Stimulated activated memory B cell treated with anti-CD40 and anti-IgM and Interleukin-4, amounts not matched to agents 10 μg/mL and 1 μg/mL and 100 μg/mL, for 72 hours (primary cell): ENCODE data around the gene DENND1B.

Source experiments
- ATAC-seq: fragments of 150-1000 bp; cut with Tn5 transposase; 2 replicates; pipeline ENCODE4 v1.10.0; 2021
- H3K27ac Mint-ChIP-seq: one replicate; pipeline ENCODE4 v1.8.0; 2022; ENCODE audit warnings: mild to moderate bottlenecking, mixed read lengths
- H3K27me3 Mint-ChIP-seq: one replicate; pipeline ENCODE4 v1.8.0; 2022; ENCODE audit warnings: mixed read lengths
- H3K36me3 Mint-ChIP-seq: one replicate; pipeline ENCODE4 v1.8.0; 2022; ENCODE audit warnings: mixed read lengths
- H3K4me1 Mint-ChIP-seq: one replicate; pipeline ENCODE4 v1.8.0; 2022; ENCODE audit warnings: mixed read lengths
- H3K4me3 Mint-ChIP-seq: one replicate; pipeline ENCODE4 v1.8.0; 2022; ENCODE audit warnings: mild to moderate bottlenecking, moderate library complexity, mixed read lengths
- H3K9me3 Mint-ChIP-seq: one replicate; pipeline ENCODE4 v1.8.0; 2022; ENCODE audit warnings: mixed read lengths

The DENND1B gene

GRCh38 chr1:197664391-197664790, 110.9 kb downstream of the DENND1B start:
- Mint-ChIP-seq H3K4me1 (peaks cover 4% of the 10 kb centered on the region), H3K27ac (no peak overlapping the region), H3K36me3 (no peaks in the 10 kb centered on the region), H3K27me3 (no peaks in the 10 kb centered on the region), H3K4me3 (no peak overlapping the region), H3K9me3 (no peaks in the 10 kb centered on the region)
- ATAC-seq, result no peak

GRCh38 chr1:197663162-197663953, 111.9 kb downstream of the DENND1B start:
- Mint-ChIP-seq H3K4me3 (no peak overlapping the region), H3K27ac (no peak overlapping the region), H3K27me3 (no peaks in the 10 kb centered on the region), H3K36me3 (no peaks in the 10 kb centered on the region), H3K4me1 (peaks cover 7% of the 10 kb centered on the region), H3K9me3 (no peaks in the 10 kb centered on the region)
- no peak for ATAC-seq

GRCh38 chr1:197660389-197660788, 114.9 kb downstream of the DENND1B start:
- Mint-ChIP-seq H3K36me3 (peaks cover 25% of the 10 kb centered on the region), H3K27me3 (no peaks in the 10 kb centered on the region), H3K4me3 (no peak overlapping the region), H3K9me3 (peaks cover 3% of the 10 kb centered on the region), H3K4me1 (peaks cover 13% of the 10 kb centered on the region), H3K27ac (no peak overlapping the region)
- ATAC-seq, result no peak

DNA sequence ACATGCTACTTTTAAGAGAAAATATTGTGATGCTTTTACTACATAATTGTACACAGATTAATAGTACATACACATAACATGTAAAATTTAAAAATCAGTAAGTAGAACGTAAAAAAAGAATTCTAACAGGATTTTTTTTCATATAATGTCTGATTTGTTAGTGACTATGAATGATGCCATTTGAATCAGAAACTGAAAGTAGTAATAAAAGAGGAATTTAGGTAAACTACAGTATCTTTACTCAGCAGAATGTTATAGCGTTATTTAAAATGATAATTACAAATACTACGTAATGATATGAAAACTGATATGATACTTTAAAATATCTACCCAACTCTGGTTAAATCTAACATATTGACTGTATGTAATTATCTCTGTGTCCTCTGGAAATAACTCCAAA, 116.1 kb downstream of the DENND1B start:
- Mint-ChIP-seq H3K9me3 (peaks cover 3% of the 10 kb centered on the region), H3K36me3 (peaks cover 25% of the 10 kb centered on the region), H3K27me3 (no peaks in the 10 kb centered on the region), H3K4me3 (no peak overlapping the region), H3K4me1 (peaks cover 13% of the 10 kb centered on the region), H3K27ac (no peak overlapping the region)
- ATAC-seq, result no peak

DNA sequence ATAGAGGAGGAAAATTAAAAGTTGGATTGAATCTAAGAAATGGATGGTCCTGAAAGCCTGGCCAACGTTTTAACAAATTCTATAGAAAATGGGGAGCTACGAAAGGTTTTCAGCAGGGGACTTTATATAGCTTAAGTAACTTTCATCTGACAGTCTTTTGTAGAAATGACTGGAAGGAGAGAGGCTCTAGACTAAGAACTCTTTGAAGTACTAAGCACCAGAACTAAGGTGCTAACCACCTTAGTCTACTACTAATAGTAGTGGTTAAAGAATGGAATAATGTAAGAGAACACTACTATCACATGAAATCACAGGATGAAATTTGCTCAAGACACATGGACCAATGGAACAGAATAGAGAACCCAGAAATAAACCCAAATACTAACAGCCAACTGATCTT, 126.1 kb downstream of the DENND1B start:
- no peaks in the 10 kb centered on the region for H3K4me1 Mint-ChIP-seq
- H3K4me3 Mint-ChIP-seq, result no peak overlapping the region
- peaks cover 23% of the 10 kb centered on the region for H3K36me3 Mint-ChIP-seq
- H3K9me3 Mint-ChIP-seq, result no peaks in the 10 kb centered on the region
- ATAC-seq, result no peak
- H3K27ac Mint-ChIP-seq, result no peak overlapping the region
- no peaks in the 10 kb centered on the region for H3K27me3 Mint-ChIP-seq

DNA sequence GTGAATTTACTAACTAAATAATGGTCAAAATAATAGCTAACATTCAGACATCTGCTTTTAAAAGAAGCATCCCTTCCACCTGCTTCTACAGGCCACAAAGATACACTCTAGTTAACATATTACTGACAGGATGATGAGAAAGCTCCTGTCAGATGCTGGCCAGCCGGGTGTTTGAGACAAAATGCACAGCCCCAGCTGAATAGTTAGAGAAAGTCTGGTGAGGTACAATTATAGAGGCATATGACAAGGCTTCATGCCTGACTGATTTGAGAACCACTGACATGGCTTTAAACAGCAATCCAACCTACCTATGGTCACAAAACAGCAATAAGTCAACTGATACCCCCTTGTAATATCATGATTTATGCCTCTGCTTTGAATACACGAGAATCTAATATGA, 137.0 kb downstream of the DENND1B start:
- Mint-ChIP-seq H3K27ac (no peak overlapping the region), H3K36me3 (peaks cover 48% of the 10 kb centered on the region), H3K9me3 (peaks cover 2% of the 10 kb centered on the region), H3K27me3 (no peaks in the 10 kb centered on the region), H3K4me1 (peaks cover 6% of the 10 kb centered on the region), H3K4me3 (no peak overlapping the region)
- no peak for ATAC-seq

DNA sequence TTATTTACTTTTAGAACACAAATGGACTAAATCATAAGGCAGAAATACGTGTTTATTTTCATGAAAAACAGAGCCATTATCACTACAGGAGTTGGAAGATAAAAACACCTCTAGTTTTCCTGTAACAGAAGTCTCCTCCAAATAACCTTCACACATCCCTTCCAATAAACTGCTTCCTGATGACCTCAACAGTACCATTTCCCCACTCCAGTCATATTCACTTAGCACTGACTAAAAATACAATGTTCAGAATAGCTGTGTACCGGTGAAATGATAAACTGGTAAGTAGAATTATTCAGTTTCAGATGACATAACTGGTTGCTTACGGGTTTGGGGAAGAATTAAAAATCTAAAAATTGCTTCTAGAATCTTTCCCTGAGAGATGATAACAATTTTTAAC, 137.9 kb downstream of the DENND1B start:
- Mint-ChIP-seq H3K27ac (no peak overlapping the region), H3K4me3 (no peak overlapping the region), H3K4me1 (peaks cover 12% of the 10 kb centered on the region), H3K27me3 (no peaks in the 10 kb centered on the region), H3K9me3 (peaks cover 2% of the 10 kb centered on the region), H3K36me3 (peaks cover 54% of the 10 kb centered on the region)
- no peak for ATAC-seq

DNA sequence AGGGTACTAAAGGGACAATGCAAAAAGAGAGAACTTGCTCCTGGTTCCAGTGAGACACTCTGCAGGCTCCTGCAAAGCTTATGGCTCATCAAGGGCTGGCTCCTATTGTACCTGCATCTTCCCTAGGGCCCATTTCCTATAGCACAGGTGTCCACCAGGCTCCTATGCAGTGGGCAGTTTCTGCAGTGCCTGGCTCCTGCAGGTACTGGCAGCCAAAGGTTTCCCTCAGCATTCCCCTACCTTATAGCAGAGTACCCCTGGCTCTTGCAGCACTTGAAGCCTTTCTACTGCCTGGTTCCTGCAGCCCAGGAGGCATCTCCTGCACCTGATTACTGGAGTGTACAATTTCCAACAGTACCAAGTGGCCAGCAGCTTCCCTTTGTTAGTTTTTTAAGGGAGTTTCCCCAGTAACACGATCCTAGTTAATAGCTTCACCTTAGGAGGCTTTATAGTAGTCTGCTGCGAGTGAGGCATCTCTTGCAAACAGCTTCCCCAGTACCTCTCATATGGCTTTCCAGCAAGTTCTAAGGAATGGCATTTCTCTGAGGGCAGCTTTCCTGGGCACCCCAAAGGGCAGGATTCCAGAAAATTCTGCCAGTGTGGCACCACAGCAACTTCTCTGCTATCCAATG, 141.7 kb downstream of the DENND1B start:
- Mint-ChIP-seq H3K9me3 (peaks cover 5% of the 10 kb centered on the region), H3K4me1 (peaks cover 16% of the 10 kb centered on the region), H3K27me3 (no peaks in the 10 kb centered on the region), H3K27ac (no peak overlapping the region), H3K4me3 (no peak overlapping the region), H3K36me3 (peaks cover 66% of the 10 kb centered on the region)
- ATAC-seq, result no peak

DNA sequence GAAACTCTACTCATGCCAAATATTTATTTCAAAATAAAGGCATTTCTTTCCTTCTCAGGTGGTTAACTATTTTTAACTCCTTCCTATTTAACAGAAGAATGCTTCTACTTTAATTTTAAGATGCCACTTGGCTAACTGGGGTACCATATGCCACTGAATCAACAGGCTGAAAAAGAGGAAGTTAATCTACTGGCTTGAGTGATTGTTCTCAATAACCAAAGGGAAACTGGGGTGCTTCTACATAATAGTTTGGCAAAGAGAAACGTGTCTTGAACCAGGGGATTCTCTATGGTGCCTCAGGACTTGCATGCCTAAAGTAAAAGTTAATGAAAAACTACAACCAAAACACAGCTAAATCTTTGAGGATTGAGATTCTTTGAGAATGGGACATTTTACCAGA, 142.6 kb downstream of the DENND1B start:
- no peak for ATAC-seq
- Mint-ChIP-seq H3K27me3 (no peaks in the 10 kb centered on the region), H3K9me3 (peaks cover 5% of the 10 kb centered on the region), H3K4me3 (no peak overlapping the region), H3K27ac (no peak overlapping the region), H3K36me3 (peaks cover 68% of the 10 kb centered on the region), H3K4me1 (peaks cover 16% of the 10 kb centered on the region)

GRCh38 chr1:197632005-197632404, 143.3 kb downstream of the DENND1B start:
- Mint-ChIP-seq H3K36me3 (peaks cover 69% of the 10 kb centered on the region), H3K4me3 (no peak overlapping the region), H3K27ac (no peak overlapping the region), H3K4me1 (peaks cover 16% of the 10 kb centered on the region), H3K27me3 (no peaks in the 10 kb centered on the region), H3K9me3 (peaks cover 5% of the 10 kb centered on the region)
- ATAC-seq, result no peak

GRCh38 chr1:197622371-197622770, 152.9 kb downstream of the DENND1B start:
- H3K4me3 Mint-ChIP-seq, result no peak overlapping the region
- H3K9me3 Mint-ChIP-seq, result peaks cover 6% of the 10 kb centered on the region
- H3K4me1 Mint-ChIP-seq, result peaks cover 5% of the 10 kb centered on the region
- ATAC-seq, result no peak
- no peak overlapping the region for H3K27ac Mint-ChIP-seq
- H3K36me3 Mint-ChIP-seq, result peaks cover 33% of the 10 kb centered on the region
- H3K27me3 Mint-ChIP-seq, result no peaks in the 10 kb centered on the region

DNA sequence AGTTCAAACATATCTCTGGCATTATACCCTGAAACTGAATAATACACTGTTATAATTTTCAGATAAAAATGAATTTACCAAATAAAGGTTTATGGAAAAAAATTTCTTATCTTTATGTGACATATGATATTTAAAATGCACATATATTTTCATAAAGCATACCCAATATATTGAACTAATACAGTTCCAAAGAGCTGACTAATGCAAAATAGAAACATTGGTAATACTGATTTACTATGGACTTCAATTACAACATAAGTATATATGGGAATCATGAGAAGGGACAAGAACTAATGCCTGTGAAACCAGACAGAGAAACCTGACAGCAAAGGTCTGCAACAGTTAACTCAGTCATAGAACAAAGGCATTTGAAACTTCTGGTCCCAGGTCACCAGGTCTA, 153.5 kb downstream of the DENND1B start:
- no peak for ATAC-seq
- Mint-ChIP-seq H3K27me3 (no peaks in the 10 kb centered on the region), H3K36me3 (peaks cover 28% of the 10 kb centered on the region), H3K9me3 (peaks cover 6% of the 10 kb centered on the region), H3K4me1 (peaks cover 5% of the 10 kb centered on the region), H3K4me3 (no peak overlapping the region), H3K27ac (no peak overlapping the region)

GRCh38 chr1:197620714-197621163, 154.5 kb downstream of the DENND1B start:
- Mint-ChIP-seq H3K9me3 (peaks cover 3% of the 10 kb centered on the region), H3K27me3 (no peaks in the 10 kb centered on the region), H3K36me3 (peaks cover 17% of the 10 kb centered on the region), H3K4me3 (no peak overlapping the region), H3K4me1 (peaks cover 5% of the 10 kb centered on the region), H3K27ac (no peak overlapping the region)
- no peak for ATAC-seq

DNA sequence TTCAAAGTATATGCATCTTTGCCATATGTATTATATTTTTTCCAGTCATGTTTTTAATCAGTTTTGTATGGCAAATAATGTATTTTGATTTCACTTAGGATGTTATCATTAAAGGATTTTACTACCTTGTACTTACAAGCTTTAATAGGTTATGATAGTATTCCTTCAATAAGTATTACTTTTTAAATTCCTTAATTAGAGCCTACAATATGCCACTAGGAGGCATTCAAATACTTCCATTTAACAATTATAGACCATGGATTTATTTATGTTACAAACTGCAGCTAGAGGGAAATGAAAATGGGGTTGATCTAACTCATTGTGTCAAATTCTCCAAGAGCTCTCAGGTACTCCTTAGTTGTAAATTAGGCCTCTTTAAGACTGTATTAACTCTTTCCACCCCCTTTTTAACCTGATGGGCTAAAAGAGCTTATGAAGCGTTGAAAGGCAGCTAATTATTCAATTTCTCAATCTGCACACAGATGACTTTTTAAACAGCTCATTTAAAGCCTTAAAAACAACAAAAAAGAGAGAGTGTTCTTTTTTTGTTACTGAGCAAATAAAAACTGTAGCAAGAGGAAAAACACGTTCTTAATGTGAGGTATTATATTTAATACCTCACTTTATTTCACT, 156.2 kb downstream of the DENND1B start:
- no peak for ATAC-seq
- no peaks in the 10 kb centered on the region for H3K9me3 Mint-ChIP-seq
- H3K27ac Mint-ChIP-seq, result no peak overlapping the region
- no peaks in the 10 kb centered on the region for H3K27me3 Mint-ChIP-seq
- H3K4me3 Mint-ChIP-seq, result no peak overlapping the region
- H3K4me1 Mint-ChIP-seq, result peaks cover 5% of the 10 kb centered on the region
- peaks cover 3% of the 10 kb centered on the region for H3K36me3 Mint-ChIP-seq

- Mint-ChIP-seq H3K36me3 (peaks cover 5% of the 10 kb centered on the region), H3K9me3 (no peaks in the 10 kb centered on the region), H3K27ac (no peak overlapping the region), H3K27me3 (no peaks in the 10 kb centered on the region), H3K4me3 (no peak overlapping the region), H3K4me1 (peaks cover 5% of the 10 kb centered on the region)
- ATAC-seq, result no peak
Observed at GRCh38 chr1:197618061-197618460, 157.2 kb downstream of the DENND1B start.

DNA sequence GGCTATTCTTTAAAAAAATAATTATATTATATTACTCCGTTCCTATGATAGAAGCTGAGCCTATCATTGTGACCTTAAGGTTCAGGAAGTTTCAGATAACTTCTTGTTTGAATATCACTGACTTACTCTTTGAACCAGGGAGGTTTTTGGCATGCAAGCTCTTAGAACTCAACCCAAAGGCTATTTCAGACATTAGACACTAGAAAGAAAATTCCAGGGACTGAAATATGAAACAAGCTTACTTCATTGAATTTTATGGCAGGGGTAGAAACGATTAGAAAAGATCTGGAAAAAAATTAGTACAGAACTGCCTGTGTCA, 159.6 kb downstream of the DENND1B start:
- Mint-ChIP-seq H3K27me3 (no peaks in the 10 kb centered on the region), H3K9me3 (no peaks in the 10 kb centered on the region), H3K36me3 (peaks cover 5% of the 10 kb centered on the region), H3K27ac (no peak overlapping the region), H3K4me1 (peaks cover under 1% of the 10 kb centered on the region), H3K4me3 (no peak overlapping the region)
- no peak for ATAC-seq
